Measurements from ENCODE around the gene SUN2. TPM values are rescaled to one million over a fixed set of nuclear protein-coding genes. Genes with fewer than 3 reads are reported as not detected.

The SUN2 gene
- polyA plus RNA-seq, 3 donors from 2014 or later, result 444 to 668 (median 473) TPM

GRCh38 chr22:38733724-38734381, 21.9 kb downstream of the SUN2 start:
- H3K4me1 Mint-ChIP-seq, result peaks cover 30 to 58% of the 10 kb centered on the region in 2 donors
- no peaks in the 10 kb centered on the region for H3K9me3 Mint-ChIP-seq
- peak overlapping the region in 1 of 5 donors; percentile 21 for H3K4me3 Mint-ChIP-seq
- peaks cover 59 to 71% (median 69%) of the 10 kb centered on the region in 3 donors for H3K27me3 Mint-ChIP-seq (ENCODE audit: low read depth in 3 of 3)
- peaks cover 3 to 52% (median 14%) of the 10 kb centered on the region in 3 donors for H3K36me3 Mint-ChIP-seq
- DNase-seq, result peak in 1 of 3 donors; percentile 25
- H3K27ac Mint-ChIP-seq, result peak overlapping the region; percentile 79 to 90 (median 86)

DNA sequence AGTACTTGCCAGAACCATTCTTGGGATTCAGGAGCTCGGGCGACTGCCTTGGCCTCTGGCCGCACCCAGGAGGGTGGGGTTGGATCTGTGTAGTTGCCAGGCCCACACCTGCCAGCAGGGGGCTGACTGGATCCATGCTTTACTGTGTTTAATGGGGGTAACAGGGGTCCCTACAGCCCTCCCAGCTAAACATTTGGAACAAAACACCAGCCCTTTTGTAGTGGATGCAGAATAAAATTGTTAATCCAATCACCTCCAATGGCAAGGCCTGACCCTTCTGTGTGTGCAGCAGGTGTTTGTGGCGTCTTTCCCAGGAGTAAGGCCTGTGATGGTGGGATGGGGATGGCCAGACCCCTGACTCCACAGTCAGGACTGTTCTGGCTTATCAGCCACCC, 22.5 kb downstream of the SUN2 start:
- Mint-ChIP-seq H3K27ac (peak overlapping the region; percentile 76 to 90 (median 86)), H3K27me3 (ENCODE audit: low read depth in 3 of 3) (peaks cover 63 to 74% (median 69%) of the 10 kb centered on the region in 3 donors), H3K4me3 (peak overlapping the region in 2 of 5 donors; percentile 21 to 47), H3K36me3 (peaks cover 3 to 52% (median 14%) of the 10 kb centered on the region in 3 donors), H3K9me3 (no peaks in the 10 kb centered on the region), H3K4me1 (peaks cover 30 to 55% of the 10 kb centered on the region in 2 donors)
- DNase-seq, result peak; percentile 51 to 57 (median 52)

GRCh38 chr22:38732251-38732815, 23.5 kb downstream of the SUN2 start:
- H3K27ac Mint-ChIP-seq, result peak overlapping the region; percentile 21 to 89 (median 56)
- peaks cover 22 to 45% of the 10 kb centered on the region in 2 donors for H3K4me1 Mint-ChIP-seq
- peaks cover 3 to 48% (median 12%) of the 10 kb centered on the region in 3 donors for H3K36me3 Mint-ChIP-seq
- H3K4me3 Mint-ChIP-seq, result no peak overlapping the region
- H3K9me3 Mint-ChIP-seq, result no peaks in the 10 kb centered on the region
- H3K27me3 Mint-ChIP-seq (ENCODE audit: low read depth in 3 of 3), result peaks cover 63 to 78% (median 75%) of the 10 kb centered on the region in 3 donors
- no peak for DNase-seq

- no peak for DNase-seq
- no peak overlapping the region for H3K4me3 Mint-ChIP-seq
- H3K9me3 Mint-ChIP-seq, result no peaks in the 10 kb centered on the region
- peaks cover 57 to 75% (median 75%) of the 10 kb centered on the region in 3 donors for H3K27me3 Mint-ChIP-seq (ENCODE audit: low read depth in 3 of 3)
- peaks cover 18 to 39% of the 10 kb centered on the region in 2 donors for H3K4me1 Mint-ChIP-seq
- peaks cover 6 to 47% (median 8%) of the 10 kb centered on the region in 3 donors for H3K36me3 Mint-ChIP-seq
- H3K27ac Mint-ChIP-seq, result peak overlapping the region in 5 of 6 donors; percentile 11 to 94 (median 77)
Observed at GRCh38 chr22:38731703-38732161, 24.1 kb downstream of the SUN2 start.

- DNase-seq, result no peak
- H3K36me3 Mint-ChIP-seq, result peaks cover 7 to 49% (median 11%) of the 10 kb centered on the region in 3 donors
- H3K27ac Mint-ChIP-seq, result peak overlapping the region; percentile 56 to 94 (median 74)
- no peaks in the 10 kb centered on the region for H3K9me3 Mint-ChIP-seq
- H3K27me3 Mint-ChIP-seq (ENCODE audit: low read depth in 3 of 3), result peaks cover 51 to 78% (median 77%) of the 10 kb centered on the region in 3 donors
- H3K4me1 Mint-ChIP-seq, result peaks cover 15 to 28% of the 10 kb centered on the region in 2 donors
- no peak overlapping the region for H3K4me3 Mint-ChIP-seq
Observed at GRCh38 chr22:38730411-38730871, 25.4 kb downstream of the SUN2 start.

GRCh38 chr22:38729946-38730345, 25.9 kb downstream of the SUN2 start:
- H3K27me3 Mint-ChIP-seq (ENCODE audit: low read depth in 3 of 3), result peaks cover 51 to 79% (median 78%) of the 10 kb centered on the region in 3 donors
- H3K4me3 Mint-ChIP-seq, result no peak overlapping the region
- H3K36me3 Mint-ChIP-seq, result peaks cover 8 to 50% (median 16%) of the 10 kb centered on the region in 3 donors
- H3K9me3 Mint-ChIP-seq, result no peaks in the 10 kb centered on the region
- H3K27ac Mint-ChIP-seq, result peak overlapping the region in 5 of 6 donors; percentile 56 to 94 (median 77)
- H3K4me1 Mint-ChIP-seq, result peaks cover 20 to 28% of the 10 kb centered on the region in 2 donors
- no peak for DNase-seq

DNA sequence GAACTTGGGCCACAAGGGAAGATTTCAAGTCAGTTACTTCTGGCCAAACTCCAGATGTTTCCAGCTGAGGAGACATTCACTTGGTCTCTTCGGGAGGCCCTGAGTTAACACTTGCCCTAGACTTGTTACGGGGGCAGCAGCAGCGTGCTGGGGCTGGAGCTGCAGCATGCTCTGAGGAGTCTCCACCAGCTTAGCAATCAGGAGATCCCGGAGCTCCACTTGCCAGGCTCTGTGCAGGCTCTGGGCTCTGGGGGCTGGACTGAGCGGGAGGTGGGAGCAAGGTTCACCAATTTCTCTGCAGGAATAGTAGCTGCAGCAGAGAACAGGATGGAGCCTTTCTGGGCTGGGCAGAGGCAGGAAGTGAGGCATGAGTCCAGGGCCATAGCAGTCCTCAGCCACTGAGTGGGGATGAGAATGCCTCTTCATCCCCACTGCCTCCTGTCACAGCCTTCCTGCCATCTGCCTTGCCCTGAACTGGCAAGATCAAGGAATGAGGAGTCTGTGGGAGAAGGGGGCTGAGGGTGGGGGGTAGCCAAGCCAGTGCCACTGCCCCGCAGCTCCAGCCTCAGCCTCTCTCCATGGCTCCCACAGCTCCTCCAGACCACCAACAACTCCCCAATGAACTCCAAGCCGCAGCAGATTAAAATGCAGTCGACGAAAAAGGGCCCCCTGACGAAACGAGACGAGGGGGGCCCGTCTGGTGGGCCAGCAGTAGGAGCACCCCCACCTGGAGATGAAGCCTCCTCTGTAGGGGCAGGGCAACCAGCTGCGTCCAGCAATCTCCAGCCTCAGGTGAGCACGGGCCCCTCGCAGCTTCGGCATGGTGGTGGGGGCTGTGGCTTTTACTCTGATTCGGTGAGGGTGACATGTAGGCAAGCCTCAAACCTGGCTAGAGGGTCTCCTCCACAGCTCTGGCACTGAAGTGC, 26.7 kb downstream of the SUN2 start:
- H3K4me3 Mint-ChIP-seq, result no peak overlapping the region
- H3K9me3 Mint-ChIP-seq, result no peaks in the 10 kb centered on the region
- peak overlapping the region in 4 of 6 donors; percentile 48 to 94 (median 57) for H3K27ac Mint-ChIP-seq
- no peak for DNase-seq
- H3K4me1 Mint-ChIP-seq, result peaks cover 17 to 24% of the 10 kb centered on the region in 2 donors
- peaks cover 47 to 77% (median 75%) of the 10 kb centered on the region in 3 donors for H3K27me3 Mint-ChIP-seq (ENCODE audit: low read depth in 3 of 3)
- H3K36me3 Mint-ChIP-seq, result peaks cover 10 to 50% (median 20%) of the 10 kb centered on the region in 3 donors

DNA sequence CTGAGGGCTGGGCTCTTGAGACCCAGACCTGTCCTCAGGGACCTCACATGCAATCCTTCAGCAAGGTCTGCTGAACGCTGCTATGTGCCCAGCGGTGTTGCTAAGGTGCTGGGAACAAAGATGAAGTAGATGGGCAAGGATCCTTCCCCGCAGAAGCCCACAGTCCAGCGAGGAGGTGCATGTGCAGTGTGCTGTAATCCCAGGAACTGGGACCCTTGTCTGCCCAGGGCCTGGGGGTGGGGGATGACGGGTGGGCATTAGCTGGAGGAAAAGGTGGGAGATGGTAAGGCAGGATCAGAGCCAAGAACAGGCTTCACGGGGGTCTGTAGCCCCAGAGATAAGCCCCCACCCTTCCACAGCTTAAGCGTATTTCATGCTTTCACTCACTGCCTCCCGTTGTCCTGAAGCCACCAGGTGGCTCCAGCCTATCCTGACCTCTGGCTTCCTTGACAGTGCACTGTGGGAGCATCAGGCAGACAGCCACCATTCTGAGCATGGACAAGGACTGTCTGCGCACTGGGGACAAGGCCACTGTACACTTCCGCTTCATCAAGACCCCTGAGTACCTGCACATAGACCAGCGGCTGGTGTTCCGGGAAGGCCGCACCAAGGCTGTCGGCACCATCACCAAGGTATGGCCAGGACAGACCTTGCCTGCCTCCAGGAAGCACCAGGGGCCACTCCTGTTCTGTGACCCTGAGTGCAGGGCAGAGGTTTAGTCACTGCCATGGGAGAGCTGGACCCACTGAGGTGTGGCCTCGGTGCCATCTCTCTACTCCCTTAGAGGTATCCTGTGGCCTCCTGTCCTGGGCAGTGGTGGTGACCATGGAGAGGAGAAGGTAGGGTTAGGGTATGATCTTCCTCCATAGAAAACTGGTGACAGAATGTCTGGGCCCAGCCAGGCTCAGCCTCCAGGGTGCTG, 28.0 kb downstream of the SUN2 start:
- peak overlapping the region in 2 of 6 donors; percentile 37 to 83 for H3K27ac Mint-ChIP-seq
- no peak for DNase-seq

DNA sequence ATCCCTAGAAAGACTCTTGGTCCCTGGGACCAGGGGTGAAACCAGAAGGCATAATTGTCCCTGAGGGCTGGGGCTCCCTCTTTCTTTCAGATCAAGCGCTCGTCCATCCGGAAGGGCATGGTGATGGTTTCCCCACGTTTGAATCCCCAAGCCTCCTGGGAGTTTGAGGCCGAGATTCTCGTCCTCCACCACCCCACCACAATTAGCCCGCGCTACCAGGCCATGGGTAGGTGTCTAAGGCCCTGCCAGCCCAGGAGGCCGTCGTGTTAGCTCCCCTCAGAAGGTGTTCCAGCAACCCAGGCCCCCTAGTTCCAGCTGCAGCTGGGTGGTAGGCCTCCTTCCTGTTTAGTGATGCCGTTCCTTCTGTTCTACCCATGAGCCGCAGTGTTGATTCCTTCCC, 28.7 kb downstream of the SUN2 start:
- peak overlapping the region in 3 of 6 donors; percentile 37 to 61 (median 52) for H3K27ac Mint-ChIP-seq
- H3K36me3 Mint-ChIP-seq, result peaks cover 10 to 57% (median 20%) of the 10 kb centered on the region in 3 donors

More for the DNA sequence above, 28.0 kb downstream of the SUN2 start:
- peaks cover 10 to 54% (median 20%) of the 10 kb centered on the region in 3 donors for H3K36me3 Mint-ChIP-seq
- peaks cover 34 to 68% (median 64%) of the 10 kb centered on the region in 3 donors for H3K27me3 Mint-ChIP-seq (ENCODE audit: low read depth in 3 of 3)
- H3K4me1 Mint-ChIP-seq, result peaks cover 12 to 15% of the 10 kb centered on the region in 2 donors
- H3K9me3 Mint-ChIP-seq, result no peaks in the 10 kb centered on the region
- no peak overlapping the region for H3K4me3 Mint-ChIP-seq

DNA sequence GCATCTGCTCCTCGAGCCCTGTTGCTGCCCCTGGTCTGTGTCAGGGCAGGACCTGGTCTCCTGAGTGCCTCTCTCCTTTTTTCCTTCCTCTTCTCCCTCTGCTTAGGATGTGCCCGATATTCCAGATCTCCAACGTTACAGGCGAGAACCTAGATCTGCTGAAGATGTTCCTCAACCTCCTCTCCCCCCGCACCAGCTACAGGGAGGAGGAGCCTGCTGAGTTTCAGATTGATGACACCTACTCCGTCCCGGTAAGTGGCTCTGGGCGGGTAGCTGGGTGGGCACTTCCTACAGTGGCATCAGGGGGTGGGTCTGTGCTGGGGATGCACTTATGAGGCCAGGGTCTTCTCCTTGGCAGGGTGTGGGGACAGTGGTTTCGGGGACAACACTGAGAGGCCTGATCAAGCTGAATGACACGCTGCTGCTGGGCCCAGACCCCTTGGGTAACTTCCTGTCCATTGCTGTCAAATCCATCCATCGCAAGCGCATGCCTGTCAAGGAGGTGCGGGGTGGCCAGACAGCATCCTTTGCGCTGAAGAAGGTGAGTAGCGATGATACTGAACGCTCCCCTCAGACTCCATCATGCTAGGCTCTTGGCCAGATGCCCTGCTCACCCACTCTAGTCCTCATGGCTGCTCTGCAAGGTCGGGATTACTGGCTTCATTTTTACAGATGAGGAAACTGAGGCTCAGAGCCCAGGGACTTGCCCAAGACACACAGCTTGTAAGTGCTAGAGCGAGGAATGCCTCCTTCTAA, 29.7 kb downstream of the SUN2 start:
- H3K4me3 Mint-ChIP-seq, result no peak overlapping the region

More for the DNA sequence above, 28.7 kb downstream of the SUN2 start:
- H3K9me3 Mint-ChIP-seq, result no peaks in the 10 kb centered on the region
- peaks cover 11 to 15% of the 10 kb centered on the region in 2 donors for H3K4me1 Mint-ChIP-seq
- no peak for DNase-seq
- H3K4me3 Mint-ChIP-seq, result no peak overlapping the region
- H3K27me3 Mint-ChIP-seq (ENCODE audit: low read depth in 3 of 3), result peaks cover 27 to 67% (median 59%) of the 10 kb centered on the region in 3 donors

DNA sequence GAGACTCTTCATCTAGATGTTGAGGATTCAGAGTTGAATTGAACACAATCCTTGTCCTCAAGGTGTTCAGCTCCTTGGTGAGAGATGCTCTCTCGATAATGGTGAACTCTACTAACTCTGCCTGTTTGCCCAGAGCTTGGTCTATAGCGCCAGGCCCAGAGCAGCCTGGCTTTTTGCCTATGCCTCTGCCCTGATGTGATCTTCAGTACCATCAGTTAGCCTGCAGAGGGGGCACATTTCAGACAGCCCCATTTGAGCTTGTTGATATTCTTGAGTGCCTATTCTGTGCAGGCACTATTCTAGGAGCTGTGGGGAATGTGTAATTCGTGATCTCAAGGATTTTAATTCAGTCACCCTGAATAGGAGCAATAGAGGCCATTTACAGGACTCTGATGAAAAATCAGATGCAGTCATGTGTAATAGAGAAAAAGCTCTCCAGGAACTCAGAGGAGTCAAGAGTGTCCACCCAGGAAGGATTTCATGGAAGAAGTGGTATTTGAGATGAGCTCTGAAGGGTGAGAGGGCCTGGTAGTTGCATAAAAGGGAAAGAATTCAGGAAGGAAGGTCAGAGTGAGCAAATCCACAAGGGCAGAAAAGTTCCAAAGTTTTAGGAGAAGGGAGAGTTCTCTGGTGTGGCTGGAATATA, 30.7 kb downstream of the SUN2 start:
- H3K4me1 Mint-ChIP-seq, result peaks cover 9% of the 10 kb centered on the region in 2 donors
- peak overlapping the region; percentile 24 to 80 (median 54) for H3K27ac Mint-ChIP-seq
- H3K36me3 Mint-ChIP-seq, result peaks cover 10 to 59% (median 19%) of the 10 kb centered on the region in 3 donors
- H3K4me3 Mint-ChIP-seq, result no peak overlapping the region
- peak; percentile 25 to 52 (median 37) for DNase-seq
- peaks cover 12 to 51% (median 41%) of the 10 kb centered on the region in 3 donors for H3K27me3 Mint-ChIP-seq (ENCODE audit: low read depth in 3 of 3)
- H3K9me3 Mint-ChIP-seq, result no peaks in the 10 kb centered on the region

More for the DNA sequence above, 29.7 kb downstream of the SUN2 start:
- peak overlapping the region in 2 of 6 donors; percentile 24 to 80 for H3K27ac Mint-ChIP-seq
- no peaks in the 10 kb centered on the region for H3K9me3 Mint-ChIP-seq
- peaks cover 11 to 15% of the 10 kb centered on the region in 2 donors for H3K4me1 Mint-ChIP-seq
- no peak for DNase-seq
- peaks cover 19 to 61% (median 51%) of the 10 kb centered on the region in 3 donors for H3K27me3 Mint-ChIP-seq (ENCODE audit: low read depth in 3 of 3)
- H3K36me3 Mint-ChIP-seq, result peaks cover 10 to 64% (median 24%) of the 10 kb centered on the region in 3 donors
